Astrocyte (in vitro differentiated cells and primary cell): Measurements from ENCODE around the gene PIP.

Source experiments
- EZH2 ChIP-seq: IDR thresholded peaks from 2 replicates; pipeline ENCODE4 v1.6.1; 2012; ENCODE audit warnings: mild to moderate bottlenecking, low read length, inconsistent platforms; ENCODE audit not compliant: insufficient read depth
- TF ChIP-seq, protein P1 (sequence below): IDR thresholded peaks from 2 replicates; pipeline ENCODE4 v1.5.1; 2011; ENCODE audit warnings: low read depth, mild to moderate bottlenecking, inconsistent platforms, low read length, moderate library complexity; ENCODE audit not compliant: insufficient read depth

DNA sequence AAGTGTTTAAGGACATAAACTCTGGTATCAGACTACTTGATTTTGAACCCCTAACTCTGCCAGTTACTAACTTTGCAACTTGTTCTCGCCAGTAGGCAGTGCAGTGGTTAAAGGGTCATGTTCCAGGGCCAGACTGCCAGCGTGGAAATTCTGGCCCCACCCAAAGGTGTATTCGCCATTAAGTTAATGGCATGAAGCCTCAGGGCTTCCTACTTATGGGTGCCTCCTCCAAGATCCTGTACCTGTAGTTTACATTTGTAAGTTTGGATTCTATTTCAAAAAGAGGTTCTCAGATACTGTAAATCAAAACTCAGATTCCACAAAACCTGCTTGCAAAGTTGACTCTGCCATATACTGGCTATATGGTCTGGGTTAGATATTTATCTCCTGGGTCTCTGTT, 2.8 kb upstream of the PIP start:
- TF ChIP-seq, protein P1, sequence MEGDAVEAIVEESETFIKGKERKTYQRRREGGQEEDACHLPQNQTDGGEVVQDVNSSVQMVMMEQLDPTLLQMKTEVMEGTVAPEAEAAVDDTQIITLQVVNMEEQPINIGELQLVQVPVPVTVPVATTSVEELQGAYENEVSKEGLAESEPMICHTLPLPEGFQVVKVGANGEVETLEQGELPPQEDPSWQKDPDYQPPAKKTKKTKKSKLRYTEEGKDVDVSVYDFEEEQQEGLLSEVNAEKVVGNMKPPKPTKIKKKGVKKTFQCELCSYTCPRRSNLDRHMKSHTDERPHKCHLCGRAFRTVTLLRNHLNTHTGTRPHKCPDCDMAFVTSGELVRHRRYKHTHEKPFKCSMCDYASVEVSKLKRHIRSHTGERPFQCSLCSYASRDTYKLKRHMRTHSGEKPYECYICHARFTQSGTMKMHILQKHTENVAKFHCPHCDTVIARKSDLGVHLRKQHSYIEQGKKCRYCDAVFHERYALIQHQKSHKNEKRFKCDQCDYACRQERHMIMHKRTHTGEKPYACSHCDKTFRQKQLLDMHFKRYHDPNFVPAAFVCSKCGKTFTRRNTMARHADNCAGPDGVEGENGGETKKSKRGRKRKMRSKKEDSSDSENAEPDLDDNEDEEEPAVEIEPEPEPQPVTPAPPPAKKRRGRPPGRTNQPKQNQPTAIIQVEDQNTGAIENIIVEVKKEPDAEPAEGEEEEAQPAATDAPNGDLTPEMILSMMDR: no peak
- no peak for TF ChIP-seq EZH2
